ENCODE measurements around the gene GALNT7.

Gene GALNT7

GRCh38 chr4:173267711-173268110, 99.1 kb downstream of the GALNT7 start:
- Histone ChIP-seq H3K9ac (ENCODE audit: low read depth in 1 of 2, low read length in 2 of 2) (no peak overlapping the region), H3K27me3 (ENCODE audit: control insufficient read depth in 2 of 2, insufficient read depth in 2 of 2, low read length in 2 of 2) (no peaks in the 10 kb centered on the region), H3K4me3 (ENCODE audit: low read length in 2 of 2) (no peak overlapping the region), H3K27ac (ENCODE audit: low read depth in 2 of 2, low read length in 2 of 2) (no peak overlapping the region), H3K9me3 (ENCODE audit: control insufficient read depth in 2 of 2, low read length in 2 of 2) (no peaks in the 10 kb centered on the region), H3K4me1 (ENCODE audit: control insufficient read depth in 2 of 2, insufficient read depth in 2 of 2, low read length in 2 of 2) (peaks cover 3% of the 10 kb centered on the region in 2 donors), H3K36me3 (ENCODE audit: control insufficient read depth in 2 of 2, insufficient read depth in 2 of 2, low read length in 2 of 2) (no peaks in the 10 kb centered on the region)

GRCh38 chr4:173269280-173269679, 100.7 kb downstream of the GALNT7 start:
- no peaks in the 10 kb centered on the region for H3K9me3 ChIP-seq (ENCODE audit: control insufficient read depth in 2 of 2, low read length in 2 of 2)
- no peak overlapping the region for H3K4me3 ChIP-seq (ENCODE audit: low read length in 2 of 2)
- no peak overlapping the region for H3K9ac ChIP-seq (ENCODE audit: low read depth in 1 of 2, low read length in 2 of 2)
- H3K27me3 ChIP-seq (ENCODE audit: control insufficient read depth in 2 of 2, insufficient read depth in 2 of 2, low read length in 2 of 2) = no peaks in the 10 kb centered on the region
- H3K4me1 ChIP-seq (ENCODE audit: control insufficient read depth in 2 of 2, insufficient read depth in 2 of 2, low read length in 2 of 2) = peaks cover under 1 to 3% of the 10 kb centered on the region in 2 donors
- H3K36me3 ChIP-seq (ENCODE audit: control insufficient read depth in 2 of 2, insufficient read depth in 2 of 2, low read length in 2 of 2) = no peaks in the 10 kb centered on the region
- H3K27ac ChIP-seq (ENCODE audit: low read depth in 2 of 2, low read length in 2 of 2) = no peak overlapping the region

- Histone ChIP-seq H3K4me3 (ENCODE audit: low read length in 2 of 2) (no peak overlapping the region), H3K9me3 (ENCODE audit: control insufficient read depth in 2 of 2, low read length in 2 of 2) (no peaks in the 10 kb centered on the region), H3K27me3 (ENCODE audit: control insufficient read depth in 2 of 2, insufficient read depth in 2 of 2, low read length in 2 of 2) (no peaks in the 10 kb centered on the region), H3K4me1 (ENCODE audit: control insufficient read depth in 2 of 2, insufficient read depth in 2 of 2, low read length in 2 of 2) (no peaks in the 10 kb centered on the region), H3K27ac (ENCODE audit: low read depth in 2 of 2, low read length in 2 of 2) (no peak overlapping the region), H3K36me3 (ENCODE audit: control insufficient read depth in 2 of 2, insufficient read depth in 2 of 2, low read length in 2 of 2) (peaks cover 2 to 8% of the 10 kb centered on the region in 2 donors), H3K9ac (ENCODE audit: low read depth in 1 of 2, low read length in 2 of 2) (no peak overlapping the region)
Measured at GRCh38 chr4:173270312-173271027, 101.9 kb downstream of the GALNT7 start.

GRCh38 chr4:173272314-173272713, 103.7 kb downstream of the GALNT7 start:
- H3K4me1 ChIP-seq (ENCODE audit: control insufficient read depth in 2 of 2, insufficient read depth in 2 of 2, low read length in 2 of 2) = no peaks in the 10 kb centered on the region
- H3K9ac ChIP-seq (ENCODE audit: low read depth in 1 of 2, low read length in 2 of 2) = no peak overlapping the region
- no peak overlapping the region for H3K4me3 ChIP-seq (ENCODE audit: low read length in 2 of 2)
- H3K27me3 ChIP-seq (ENCODE audit: control insufficient read depth in 2 of 2, insufficient read depth in 2 of 2, low read length in 2 of 2) = no peaks in the 10 kb centered on the region
- H3K36me3 ChIP-seq (ENCODE audit: control insufficient read depth in 2 of 2, insufficient read depth in 2 of 2, low read length in 2 of 2) = peaks cover 4 to 8% of the 10 kb centered on the region in 2 donors
- H3K27ac ChIP-seq (ENCODE audit: low read depth in 2 of 2, low read length in 2 of 2) = no peak overlapping the region
- H3K9me3 ChIP-seq (ENCODE audit: control insufficient read depth in 2 of 2, low read length in 2 of 2) = no peaks in the 10 kb centered on the region

GRCh38 chr4:173272996-173273395, 104.4 kb downstream of the GALNT7 start:
- Histone ChIP-seq H3K9ac (ENCODE audit: low read depth in 1 of 2, low read length in 2 of 2) (no peak overlapping the region), H3K4me3 (ENCODE audit: low read length in 2 of 2) (no peak overlapping the region), H3K36me3 (ENCODE audit: control insufficient read depth in 2 of 2, insufficient read depth in 2 of 2, low read length in 2 of 2) (peaks cover 4 to 8% of the 10 kb centered on the region in 2 donors), H3K27me3 (ENCODE audit: control insufficient read depth in 2 of 2, insufficient read depth in 2 of 2, low read length in 2 of 2) (no peaks in the 10 kb centered on the region), H3K9me3 (ENCODE audit: control insufficient read depth in 2 of 2, low read length in 2 of 2) (no peaks in the 10 kb centered on the region), H3K27ac (ENCODE audit: low read depth in 2 of 2, low read length in 2 of 2) (no peak overlapping the region), H3K4me1 (ENCODE audit: control insufficient read depth in 2 of 2, insufficient read depth in 2 of 2, low read length in 2 of 2) (no peaks in the 10 kb centered on the region)

- H3K27ac ChIP-seq (ENCODE audit: low read depth in 2 of 2, low read length in 2 of 2) = no peak overlapping the region
- no peak overlapping the region for H3K9ac ChIP-seq (ENCODE audit: low read depth in 1 of 2, low read length in 2 of 2)
- no peaks in the 10 kb centered on the region for H3K4me1 ChIP-seq (ENCODE audit: control insufficient read depth in 2 of 2, insufficient read depth in 2 of 2, low read length in 2 of 2)
- H3K4me3 ChIP-seq (ENCODE audit: low read length in 2 of 2) = no peak overlapping the region
- no peaks in the 10 kb centered on the region for H3K9me3 ChIP-seq (ENCODE audit: control insufficient read depth in 2 of 2, low read length in 2 of 2)
- H3K27me3 ChIP-seq (ENCODE audit: control insufficient read depth in 2 of 2, insufficient read depth in 2 of 2, low read length in 2 of 2) = no peaks in the 10 kb centered on the region
- H3K36me3 ChIP-seq (ENCODE audit: control insufficient read depth in 2 of 2, insufficient read depth in 2 of 2, low read length in 2 of 2) = peaks cover 4 to 8% of the 10 kb centered on the region in 2 donors
Measured at GRCh38 chr4:173273941-173274340, 105.3 kb downstream of the GALNT7 start.

- Histone ChIP-seq H3K27ac (ENCODE audit: low read depth in 2 of 2, low read length in 2 of 2) (no peak overlapping the region), H3K9ac (ENCODE audit: low read depth in 1 of 2, low read length in 2 of 2) (no peak overlapping the region)
Measured at GRCh38 chr4:173274744-173275143, 106.1 kb downstream of the GALNT7 start.

GRCh38 chr4:173275150-173275549, 106.5 kb downstream of the GALNT7 start:
- H3K9ac ChIP-seq (ENCODE audit: low read depth in 1 of 2, low read length in 2 of 2) = no peak overlapping the region
- no peak overlapping the region for H3K27ac ChIP-seq (ENCODE audit: low read depth in 2 of 2, low read length in 2 of 2)

More at GRCh38 chr4:173274744-173275143, 106.1 kb downstream of the GALNT7 start:
- Histone ChIP-seq H3K9me3 (ENCODE audit: control insufficient read depth in 2 of 2, low read length in 2 of 2) (no peaks in the 10 kb centered on the region), H3K27me3 (ENCODE audit: control insufficient read depth in 2 of 2, insufficient read depth in 2 of 2, low read length in 2 of 2) (no peaks in the 10 kb centered on the region), H3K4me3 (ENCODE audit: low read length in 2 of 2) (no peak overlapping the region), H3K36me3 (ENCODE audit: control insufficient read depth in 2 of 2, insufficient read depth in 2 of 2, low read length in 2 of 2) (peaks cover 4 to 8% of the 10 kb centered on the region in 2 donors), H3K4me1 (ENCODE audit: control insufficient read depth in 2 of 2, insufficient read depth in 2 of 2, low read length in 2 of 2) (no peaks in the 10 kb centered on the region)

GRCh38 chr4:173277340-173277739, 108.7 kb downstream of the GALNT7 start:
- H3K9me3 ChIP-seq (ENCODE audit: control insufficient read depth in 2 of 2, low read length in 2 of 2) = no peaks in the 10 kb centered on the region

More at GRCh38 chr4:173275150-173275549, 106.5 kb downstream of the GALNT7 start:
- Histone ChIP-seq H3K9me3 (ENCODE audit: control insufficient read depth in 2 of 2, low read length in 2 of 2) (no peaks in the 10 kb centered on the region), H3K4me3 (ENCODE audit: low read length in 2 of 2) (no peak overlapping the region), H3K36me3 (ENCODE audit: control insufficient read depth in 2 of 2, insufficient read depth in 2 of 2, low read length in 2 of 2) (peaks cover 4 to 8% of the 10 kb centered on the region in 2 donors), H3K27me3 (ENCODE audit: control insufficient read depth in 2 of 2, insufficient read depth in 2 of 2, low read length in 2 of 2) (no peaks in the 10 kb centered on the region), H3K4me1 (ENCODE audit: control insufficient read depth in 2 of 2, insufficient read depth in 2 of 2, low read length in 2 of 2) (no peaks in the 10 kb centered on the region)

GRCh38 chr4:173280998-173281397, 112.4 kb downstream of the GALNT7 start:
- Histone ChIP-seq H3K27me3 (ENCODE audit: control insufficient read depth in 2 of 2, insufficient read depth in 2 of 2, low read length in 2 of 2) (no peaks in the 10 kb centered on the region), H3K36me3 (ENCODE audit: control insufficient read depth in 2 of 2, insufficient read depth in 2 of 2, low read length in 2 of 2) (peaks cover 0 to 2% of the 10 kb centered on the region in 2 donors), H3K9ac (ENCODE audit: low read depth in 1 of 2, low read length in 2 of 2) (no peak overlapping the region), H3K4me1 (ENCODE audit: control insufficient read depth in 2 of 2, insufficient read depth in 2 of 2, low read length in 2 of 2) (no peaks in the 10 kb centered on the region), H3K27ac (ENCODE audit: low read depth in 2 of 2, low read length in 2 of 2) (no peak overlapping the region), H3K4me3 (ENCODE audit: low read length in 2 of 2) (no peak overlapping the region), H3K9me3 (ENCODE audit: control insufficient read depth in 2 of 2, low read length in 2 of 2) (peaks cover 3 to 7% of the 10 kb centered on the region in 2 donors)

More at GRCh38 chr4:173277340-173277739, 108.7 kb downstream of the GALNT7 start:
- no peaks in the 10 kb centered on the region for H3K27me3 ChIP-seq (ENCODE audit: control insufficient read depth in 2 of 2, insufficient read depth in 2 of 2, low read length in 2 of 2)
- H3K4me3 ChIP-seq (ENCODE audit: low read length in 2 of 2) = no peak overlapping the region
- no peak overlapping the region for H3K9ac ChIP-seq (ENCODE audit: low read depth in 1 of 2, low read length in 2 of 2)
- peaks cover 4 to 8% of the 10 kb centered on the region in 2 donors for H3K36me3 ChIP-seq (ENCODE audit: control insufficient read depth in 2 of 2, insufficient read depth in 2 of 2, low read length in 2 of 2)
- H3K4me1 ChIP-seq (ENCODE audit: control insufficient read depth in 2 of 2, insufficient read depth in 2 of 2, low read length in 2 of 2) = no peaks in the 10 kb centered on the region
- no peak overlapping the region for H3K27ac ChIP-seq (ENCODE audit: low read depth in 2 of 2, low read length in 2 of 2)
